Measurements from ENCODE around the gene ZMYND8. TPM values are rescaled to one million over a fixed set of nuclear protein-coding genes. Genes with fewer than 3 reads are reported as not detected.

ZMYND8 gene
- total RNA-seq, 1 donor, result 18.8 TPM

- DNase-seq (ENCODE audit: insufficient read length, low spot score, missing footprints), result no peak
- Histone ChIP-seq H3K4me3 (ENCODE audit: insufficient read depth, low read length) (no peak overlapping the region), H3K27ac (ENCODE audit: low read depth, low read length) (no peak overlapping the region), H3K36me3 (ENCODE audit: insufficient read depth, low read length) (peaks cover 41% of the 10 kb centered on the region), H3K9me3 (ENCODE audit: low read depth, low read length) (no peaks in the 10 kb centered on the region), H3K4me1 (ENCODE audit: insufficient read depth, low read length) (peaks cover 34% of the 10 kb centered on the region), H3K79me2 (ENCODE audit: insufficient read depth, low read length) (peaks cover 6% of the 10 kb centered on the region), H3K27me3 (ENCODE audit: insufficient read depth, low read length) (no peaks in the 10 kb centered on the region), H2AFZ (ENCODE audit: low read length) (no peak overlapping the region), H3K4me2 (ENCODE audit: insufficient read depth, low read length) (no peak overlapping the region), H4K20me1 (ENCODE audit: insufficient read depth, low read length) (no peaks in the 10 kb centered on the region)
- TF ChIP-seq CTCF (IDR thresholded peaks at IDR 0.05; ENCODE audit: extremely low read depth, low read depth, low read length), result no peak
Observed at GRCh38 chr20:47235111-47235510, 121.4 kb downstream of the ZMYND8 start.

GRCh38 chr20:47233333-47234188 is 122.9 kb downstream of the ZMYND8 start:
- no peaks in the 10 kb centered on the region for H3K79me2 ChIP-seq (ENCODE audit: insufficient read depth, low read length)
- peaks cover 42% of the 10 kb centered on the region for H3K36me3 ChIP-seq (ENCODE audit: insufficient read depth, low read length)
- no peak overlapping the region for H3K4me3 ChIP-seq (ENCODE audit: insufficient read depth, low read length)
- no peak overlapping the region for H2AFZ ChIP-seq (ENCODE audit: low read length)
- H3K9me3 ChIP-seq (ENCODE audit: low read depth, low read length), result no peaks in the 10 kb centered on the region
- H3K27me3 ChIP-seq (ENCODE audit: insufficient read depth, low read length), result no peaks in the 10 kb centered on the region
- peak overlapping the region; percentile 19 for H3K4me2 ChIP-seq (ENCODE audit: insufficient read depth, low read length)
- peaks cover 34% of the 10 kb centered on the region for H3K4me1 ChIP-seq (ENCODE audit: insufficient read depth, low read length)
- no peak for TF ChIP-seq CTCF (IDR thresholded peaks at IDR 0.05; ENCODE audit: extremely low read depth, low read depth, low read length)
- no peak for DNase-seq (ENCODE audit: insufficient read length, low spot score, missing footprints)
- peak overlapping the region; percentile 36 for H3K27ac ChIP-seq (ENCODE audit: low read depth, low read length)
- no peaks in the 10 kb centered on the region for H4K20me1 ChIP-seq (ENCODE audit: insufficient read depth, low read length)

GRCh38 chr20:47232518-47232917 is 124.0 kb downstream of the ZMYND8 start:
- peak overlapping the region; percentile 46 for H3K27ac ChIP-seq (ENCODE audit: low read depth, low read length)
- no peak for DNase-seq (ENCODE audit: insufficient read length, low spot score, missing footprints)
- no peaks in the 10 kb centered on the region for H3K27me3 ChIP-seq (ENCODE audit: insufficient read depth, low read length)

More at GRCh38 chr20:47232518-47232917, 124.0 kb downstream of the ZMYND8 start:
- Histone ChIP-seq H3K36me3 (ENCODE audit: insufficient read depth, low read length) (peaks cover 37% of the 10 kb centered on the region), H3K9me3 (ENCODE audit: low read depth, low read length) (no peaks in the 10 kb centered on the region), H3K4me1 (ENCODE audit: insufficient read depth, low read length) (peaks cover 34% of the 10 kb centered on the region), H3K79me2 (ENCODE audit: insufficient read depth, low read length) (no peaks in the 10 kb centered on the region), H2AFZ (ENCODE audit: low read length) (no peak overlapping the region), H3K4me3 (ENCODE audit: insufficient read depth, low read length) (no peak overlapping the region), H3K4me2 (ENCODE audit: insufficient read depth, low read length) (no peak overlapping the region), H4K20me1 (ENCODE audit: insufficient read depth, low read length) (no peaks in the 10 kb centered on the region)
- TF ChIP-seq CTCF (IDR thresholded peaks at IDR 0.05; ENCODE audit: extremely low read depth, low read depth, low read length), result no peak
